Colonic mucosa (tissue), 4 donors: ENCODE measurements around the gene FADS6. TPM values are rescaled to one million over a fixed set of nuclear protein-coding genes. Genes with fewer than 3 reads are reported as not detected.

ENCODE experiments used
- DNase-seq: peaks from one replicate; pipeline ENCODE4 v3.0.0-alpha.2; 2020
- H3K27ac ChIP-seq: fragments of 200-600 bp; one replicate; pipeline ENCODE4 v1.8.0; 2021
- H3K27me3 ChIP-seq: fragments of 200-600 bp; one replicate; pipeline ENCODE4 v1.8.0; 2021
- H3K36me3 ChIP-seq: fragments of 200-600 bp; one replicate; pipeline ENCODE4 v1.8.0; 2021
- H3K4me1 ChIP-seq: fragments of 200-600 bp; one replicate; pipeline ENCODE4 v1.8.0; 2021; ENCODE audit warnings: mild to moderate bottlenecking
- H3K4me3 ChIP-seq: fragments of 200-600 bp; one replicate; pipeline ENCODE4 v1.8.0; 2021
- H3K9ac ChIP-seq, 2 donors: one replicate each; pipeline ENCODE4 v1.7.0; 2013; ENCODE audit warnings: control low read depth in 2 of 2, low read depth in 2 of 2, low read length in 2 of 2
- H3K9me3 ChIP-seq: fragments of 200-600 bp; one replicate; pipeline ENCODE4 v1.8.0; 2021
- intact Hi-C: fragments of 100-400 bp; cut with DNase I; formaldehyde crosslinking; loops from one replicate; pipeline ENCODE4 v1.14.1; 2022
- total RNA-seq, 2 donors: library from RNA; stranded (reverse); fragmentation: NEBNext Ultra II Directional in 1 of 2; extraction: Animal tissue kit (Norgen Biotek cat#: 25700) in 1 of 2; gene quantifications; one replicate each; pipeline ENCODE4 v1.2.1, GENCODE V29; 2021
- TF ChIP-seq, protein P1 (sequence below): fragments of 200-600 bp; IDR thresholded peaks from one replicate; pipeline ENCODE4 v1.8.0; 2022; ENCODE audit warnings: antibody characterized with exemption, mild to moderate bottlenecking
- donor health status: healthy.
- donor health status: DM: no; HTN: no; CAD: no.
- donor health status: DM: no; HTN: no; CAD: no.

The FADS6 gene
- total RNA-seq, 2 donors from 2014 or later, result 0.30 to 18.4 TPM

DNA sequence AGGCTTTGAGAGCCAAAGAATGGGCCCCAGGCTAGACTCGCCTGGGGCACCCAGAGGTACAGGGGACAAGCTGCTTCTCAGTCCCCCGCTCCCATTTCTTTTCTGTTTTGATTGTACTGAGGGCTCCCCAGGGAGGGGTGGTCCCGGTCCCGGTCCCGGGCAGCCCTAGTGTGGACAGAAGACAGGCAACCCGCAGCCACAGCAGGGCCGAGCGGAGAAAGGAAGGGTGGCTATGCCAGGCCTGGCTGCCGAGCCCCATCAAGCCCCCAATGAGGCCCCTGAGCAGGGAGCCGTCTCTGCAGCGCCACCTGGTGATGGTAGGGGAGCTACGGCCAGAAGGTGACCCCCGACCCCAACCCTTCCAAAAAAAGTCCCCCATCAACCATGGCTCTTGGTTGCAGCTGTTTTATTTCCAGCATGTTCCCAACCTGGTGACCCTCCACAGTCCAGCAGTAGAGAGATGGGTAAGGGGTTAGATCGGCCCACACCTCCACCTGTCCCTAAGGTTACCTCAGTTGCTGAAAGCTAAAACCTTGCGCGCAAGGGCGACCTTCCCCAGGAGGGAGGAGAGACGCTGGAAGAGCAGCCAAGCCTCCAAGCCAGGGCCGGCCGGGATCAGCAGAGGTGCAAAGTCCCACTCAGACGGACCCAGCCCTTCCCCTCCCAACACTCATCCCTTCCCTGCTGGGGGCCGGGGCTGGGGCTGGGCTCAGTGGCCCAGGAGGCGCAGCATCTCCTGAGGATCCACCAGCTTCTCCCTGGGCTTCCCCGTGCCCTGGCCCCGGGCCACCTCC, 31.1 kb downstream of the FADS6 start:
- Histone ChIP-seq H3K9ac (no peak overlapping the region), H3K9me3 (no peaks in the 10 kb centered on the region), H3K4me3 (no peak overlapping the region), H3K27me3 (peaks cover 41% of the 10 kb centered on the region), H3K4me1 (peaks cover 9% of the 10 kb centered on the region), H3K27ac (no peak overlapping the region), H3K36me3 (no peaks in the 10 kb centered on the region)
- DNase-seq, result peak; percentile 56
- intact Hi-C loops, result loop anchor here (5.0 kb wide), 1 partner anchor 120 kb away; no protein-coding TSS in a partner anchor
- TF ChIP-seq, protein P1, sequence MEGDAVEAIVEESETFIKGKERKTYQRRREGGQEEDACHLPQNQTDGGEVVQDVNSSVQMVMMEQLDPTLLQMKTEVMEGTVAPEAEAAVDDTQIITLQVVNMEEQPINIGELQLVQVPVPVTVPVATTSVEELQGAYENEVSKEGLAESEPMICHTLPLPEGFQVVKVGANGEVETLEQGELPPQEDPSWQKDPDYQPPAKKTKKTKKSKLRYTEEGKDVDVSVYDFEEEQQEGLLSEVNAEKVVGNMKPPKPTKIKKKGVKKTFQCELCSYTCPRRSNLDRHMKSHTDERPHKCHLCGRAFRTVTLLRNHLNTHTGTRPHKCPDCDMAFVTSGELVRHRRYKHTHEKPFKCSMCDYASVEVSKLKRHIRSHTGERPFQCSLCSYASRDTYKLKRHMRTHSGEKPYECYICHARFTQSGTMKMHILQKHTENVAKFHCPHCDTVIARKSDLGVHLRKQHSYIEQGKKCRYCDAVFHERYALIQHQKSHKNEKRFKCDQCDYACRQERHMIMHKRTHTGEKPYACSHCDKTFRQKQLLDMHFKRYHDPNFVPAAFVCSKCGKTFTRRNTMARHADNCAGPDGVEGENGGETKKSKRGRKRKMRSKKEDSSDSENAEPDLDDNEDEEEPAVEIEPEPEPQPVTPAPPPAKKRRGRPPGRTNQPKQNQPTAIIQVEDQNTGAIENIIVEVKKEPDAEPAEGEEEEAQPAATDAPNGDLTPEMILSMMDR, result peak; percentile 33

DNA sequence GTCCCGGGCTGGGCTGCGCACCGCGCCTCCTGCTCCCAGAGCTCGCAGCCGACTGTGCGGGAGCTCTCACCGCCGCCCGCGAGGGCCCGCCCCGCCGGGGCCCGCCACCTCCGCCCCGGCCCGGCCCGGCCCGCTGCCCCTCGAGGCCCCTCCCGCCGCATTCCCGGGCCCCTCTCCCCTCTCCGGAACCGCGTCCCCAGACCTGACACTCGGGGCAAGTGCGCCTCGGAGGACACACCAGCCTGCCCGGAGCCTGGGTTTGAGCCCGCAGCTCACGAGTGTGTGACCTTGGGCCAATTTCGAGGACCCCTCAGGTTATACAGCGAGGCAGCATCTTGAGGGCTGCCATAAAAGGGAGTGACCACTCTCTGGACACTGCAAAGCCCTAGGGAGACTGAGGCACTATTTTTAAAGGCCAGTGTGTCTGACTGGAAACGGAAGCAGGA, 31.7 kb downstream of the FADS6 start:
- DNase-seq, result no peak
- TF ChIP-seq, protein P1, result no peak
- no peaks in the 10 kb centered on the region for H3K36me3 ChIP-seq
- no peak overlapping the region for H3K4me3 ChIP-seq
- H3K9me3 ChIP-seq, result no peaks in the 10 kb centered on the region
- H3K9ac ChIP-seq, result no peak overlapping the region
- intact Hi-C loops, result loop anchor here (5.0 kb wide), 1 partner anchor 119 kb away; no protein-coding TSS in a partner anchor
- no peak overlapping the region for H3K27ac ChIP-seq
- peaks cover 9% of the 10 kb centered on the region for H3K4me1 ChIP-seq
- peaks cover 41% of the 10 kb centered on the region for H3K27me3 ChIP-seq

DNA sequence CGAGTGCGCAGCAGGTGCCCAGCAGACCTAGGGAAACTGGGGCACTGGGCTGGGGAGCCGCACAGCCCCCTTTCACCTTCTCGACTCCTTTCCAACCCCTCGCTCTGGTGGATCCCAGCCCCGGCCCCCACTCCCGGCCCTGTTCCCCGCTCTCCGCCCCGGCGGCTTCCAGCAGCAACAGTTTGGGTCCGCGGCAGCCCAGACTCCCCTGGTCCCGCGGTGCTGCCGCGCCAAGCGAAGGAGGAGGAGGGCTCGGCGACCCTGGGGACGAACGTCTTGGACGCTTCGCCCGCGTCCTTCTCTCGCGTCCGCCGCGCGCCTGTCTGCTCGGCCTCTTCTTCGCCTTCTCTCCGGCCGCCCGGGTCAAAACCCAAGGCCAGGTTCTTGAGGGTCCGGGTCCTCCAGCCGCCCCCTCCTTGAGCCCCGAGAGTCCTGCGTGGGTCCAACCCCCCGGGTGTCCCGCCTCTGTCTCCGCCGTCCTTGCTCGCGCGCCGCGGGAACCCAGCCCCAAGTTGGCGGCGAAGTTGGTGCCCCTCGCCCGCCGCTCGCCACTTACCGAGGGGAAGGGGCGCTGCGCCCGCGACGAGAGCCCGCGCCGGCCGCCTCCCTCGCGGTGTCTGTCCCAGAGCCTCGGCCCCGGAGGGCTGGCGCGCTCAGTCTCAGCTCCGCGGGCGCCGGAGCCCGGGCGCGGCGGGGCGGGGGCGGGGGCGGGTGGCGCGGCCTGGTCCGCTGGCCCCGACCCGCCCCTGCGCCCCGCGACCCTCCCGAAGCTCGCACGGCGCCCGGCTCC, 32.4 kb downstream of the FADS6 start:
- Histone ChIP-seq H3K9me3 (no peaks in the 10 kb centered on the region), H3K4me1 (peaks cover 9% of the 10 kb centered on the region), H3K27me3 (peaks cover 41% of the 10 kb centered on the region), H3K4me3 (peak overlapping the region; percentile 11), H3K9ac (no peak overlapping the region), H3K36me3 (no peaks in the 10 kb centered on the region), H3K27ac (no peak overlapping the region)
- intact Hi-C loops, result loop anchor here (5.0 kb wide), 1 partner anchor 119 kb away; no protein-coding TSS in a partner anchor
- DNase-seq, result no peak
- TF ChIP-seq, protein P1, result no peak

DNA sequence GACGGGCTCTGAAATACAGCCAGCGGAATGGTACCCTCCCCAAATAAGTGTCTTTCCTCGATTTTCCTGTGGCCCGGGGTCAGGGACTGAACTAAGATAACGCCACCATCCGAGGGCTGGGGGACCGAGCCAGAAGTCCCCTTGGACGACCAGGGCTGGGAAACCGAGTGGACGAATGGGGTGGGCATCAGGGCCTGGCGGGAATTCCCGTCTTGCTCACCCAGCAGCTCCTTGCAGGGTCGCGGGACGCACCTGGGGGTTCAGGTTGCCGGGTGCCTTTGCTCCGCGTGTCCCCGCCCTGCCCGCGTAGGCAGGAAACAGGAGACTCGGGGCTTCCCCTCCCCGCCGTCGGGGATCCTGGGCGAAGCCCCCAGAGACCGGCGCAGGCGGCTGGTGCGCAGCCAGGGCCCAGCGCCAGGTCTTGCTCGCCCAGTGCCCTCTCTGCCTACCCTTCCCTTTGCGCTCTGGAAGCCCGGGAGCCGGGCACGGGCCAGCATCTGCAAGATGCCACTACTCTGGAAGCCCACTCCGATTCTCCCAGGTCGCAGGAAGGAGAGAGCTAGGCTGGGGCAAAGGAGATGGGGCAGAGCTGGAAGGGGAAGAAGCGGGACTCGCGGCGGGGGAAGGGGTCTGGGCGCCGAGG, 33.1 kb downstream of the FADS6 start:
- intact Hi-C loops, result loop anchor here (5.0 kb wide), 1 partner anchor 118 kb away; no protein-coding TSS in a partner anchor
- no peaks in the 10 kb centered on the region for H3K36me3 ChIP-seq
- no peak overlapping the region for H3K9ac ChIP-seq
- peaks cover 9% of the 10 kb centered on the region for H3K4me1 ChIP-seq
- H3K27ac ChIP-seq, result no peak overlapping the region
- no peaks in the 10 kb centered on the region for H3K9me3 ChIP-seq
- H3K27me3 ChIP-seq, result peaks cover 41% of the 10 kb centered on the region
- TF ChIP-seq, protein P1, result no peak
- no peak for DNase-seq
- H3K4me3 ChIP-seq, result no peak overlapping the region
